Activated gamma-delta T cell treated with Interleukin-2 at 50 U/mL for 16 hours (primary cell): ENCODE measurements around the gene ABCC9.

ENCODE experiments used
- DNase-seq: peaks from one replicate; pipeline ENCODE4 v3.0.0-alpha.2; 2020

Gene ABCC9

GRCh38 chr12:21769307-21769706 is 171.9 kb downstream of the ABCC9 start:
- no peak for DNase-seq

GRCh38 chr12:21766403-21766802 is 174.8 kb downstream of the ABCC9 start:
- no peak for DNase-seq

GRCh38 chr12:21764950-21765349 is 176.3 kb downstream of the ABCC9 start:
- no peak for DNase-seq

- DNase-seq = no peak
Measured at GRCh38 chr12:21764065-21764464, 177.2 kb downstream of the ABCC9 start.

- no peak for DNase-seq
Measured at GRCh38 chr12:21763531-21763930, 177.7 kb downstream of the ABCC9 start.

GRCh38 chr12:21759737-21760136 is 181.5 kb downstream of the ABCC9 start:
- no peak for DNase-seq

- DNase-seq = no peak
Measured at GRCh38 chr12:21757735-21758134, 183.5 kb downstream of the ABCC9 start.

- no peak for DNase-seq
Measured at GRCh38 chr12:21756699-21757098, 184.5 kb downstream of the ABCC9 start.

- DNase-seq = no peak
Measured at GRCh38 chr12:21751517-21751916, 189.7 kb downstream of the ABCC9 start.
